ENCODE measurements around the gene ATP1A3.
A peak's percentile ranks its signal among the peaks of the same experiment; 100 is the strongest.
"Not testable (repeated sequence)": the region's sequence is repeated elsewhere in the genome, so short reads cannot be mapped to it uniquely, and the experiment has no call there.

ATP1A3 gene

DNA sequence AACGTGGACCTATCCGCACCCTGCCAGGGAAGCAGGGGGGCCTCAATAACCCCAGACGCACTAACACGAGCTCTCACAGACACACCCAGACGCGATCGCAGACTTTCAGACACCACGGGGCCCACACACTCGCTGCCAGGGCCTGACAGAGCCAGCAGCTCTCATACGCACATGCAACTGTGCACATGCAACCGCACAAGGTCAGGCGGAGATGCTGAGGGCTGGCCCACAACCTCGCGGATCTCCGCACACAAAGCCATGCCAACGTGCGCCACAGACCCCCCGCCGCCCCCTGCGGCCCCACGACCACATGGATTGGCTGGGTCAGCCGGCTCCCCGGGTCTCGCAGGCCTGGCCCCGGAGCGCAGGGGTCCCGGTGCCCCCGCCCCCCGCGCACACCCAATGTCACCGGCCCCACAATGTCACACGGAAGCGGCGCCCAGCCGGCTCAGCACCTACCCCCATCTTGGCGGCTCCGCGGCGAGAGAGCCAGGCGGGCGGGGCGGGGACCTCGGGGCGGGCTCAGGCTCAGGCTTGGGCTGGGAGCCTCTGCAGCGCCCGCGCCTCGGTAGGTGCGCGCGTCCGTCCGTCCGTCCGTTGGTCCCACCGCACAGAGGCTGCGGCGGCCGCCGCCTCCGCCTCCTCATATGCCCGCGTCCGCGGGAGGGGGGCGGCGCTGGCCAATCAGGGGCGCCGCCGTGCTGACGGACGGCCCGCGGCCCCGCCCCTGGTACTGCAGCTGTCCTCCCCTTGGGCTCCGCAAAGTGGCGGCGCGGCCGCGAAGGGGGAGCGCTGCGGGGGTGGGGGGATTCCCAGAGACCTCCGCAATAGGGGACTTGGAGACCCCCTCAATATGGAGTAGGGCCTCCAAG, at the start of gene ATP1A3:
Gene ATP1A3, minus strand, starts transcription at position 619 of the 872 bp plus-strand sequence. Its CDS starts 154 bp downstream, at position 465.
- peak; percentile 70 for DNase-seq

DNA sequence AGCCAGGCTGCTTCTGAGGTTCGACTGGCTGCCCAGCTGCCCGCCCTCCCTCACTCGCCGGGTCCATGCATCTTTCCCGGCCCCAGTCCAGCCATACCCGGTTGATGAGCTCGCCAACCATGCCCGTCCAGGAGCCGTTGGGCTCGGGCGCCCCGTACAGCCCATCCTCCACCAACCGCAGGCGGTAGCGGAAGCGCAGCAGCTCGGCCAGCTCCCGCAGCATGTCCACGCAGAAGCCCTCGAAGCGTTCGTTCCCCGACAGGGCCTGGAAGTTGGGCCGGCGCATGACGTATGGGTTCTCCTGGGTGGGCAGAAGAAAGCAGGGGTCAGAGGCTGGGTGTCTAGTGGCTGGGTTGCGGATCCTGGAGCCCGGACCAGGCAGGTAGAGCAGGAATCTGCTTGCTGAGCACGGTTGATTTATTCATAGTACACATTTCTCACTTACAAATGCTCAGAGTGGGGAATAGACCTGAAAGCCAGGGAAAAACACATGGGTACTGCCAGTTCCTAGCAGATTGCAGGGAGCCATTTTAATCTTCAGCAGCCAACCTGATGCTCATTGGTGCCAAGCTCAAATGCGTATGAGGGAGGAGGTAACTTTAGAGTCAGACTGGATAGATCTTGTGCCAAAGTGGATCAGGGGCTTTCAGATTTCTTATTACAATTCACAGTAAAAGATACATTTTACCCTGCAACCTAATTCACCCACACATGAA, 48.6 kb upstream of the ATP1A3 start:
- DNase-seq: no peak

DNA sequence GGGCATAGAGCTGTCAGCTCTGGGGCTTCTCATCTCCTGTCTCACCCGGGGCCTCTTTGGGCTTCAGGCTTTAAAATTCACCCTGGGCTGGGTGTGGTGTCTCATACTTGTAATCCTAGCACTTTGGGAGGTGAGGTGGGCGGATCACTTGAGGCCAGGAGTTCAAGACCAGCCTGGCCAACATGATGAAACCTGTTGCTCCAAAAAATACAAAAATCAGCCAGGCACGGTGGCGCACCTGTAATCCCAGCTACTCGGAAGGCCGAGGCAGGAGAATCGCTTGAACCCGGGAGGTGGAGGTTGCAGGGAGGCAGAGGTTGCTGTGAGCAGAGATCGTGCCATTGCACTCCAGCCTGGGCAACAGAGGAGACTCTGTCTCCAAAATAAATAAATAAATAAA, 46.5 kb upstream of the ATP1A3 start:
- DNase-seq: not testable (repeated sequence)

DNA sequence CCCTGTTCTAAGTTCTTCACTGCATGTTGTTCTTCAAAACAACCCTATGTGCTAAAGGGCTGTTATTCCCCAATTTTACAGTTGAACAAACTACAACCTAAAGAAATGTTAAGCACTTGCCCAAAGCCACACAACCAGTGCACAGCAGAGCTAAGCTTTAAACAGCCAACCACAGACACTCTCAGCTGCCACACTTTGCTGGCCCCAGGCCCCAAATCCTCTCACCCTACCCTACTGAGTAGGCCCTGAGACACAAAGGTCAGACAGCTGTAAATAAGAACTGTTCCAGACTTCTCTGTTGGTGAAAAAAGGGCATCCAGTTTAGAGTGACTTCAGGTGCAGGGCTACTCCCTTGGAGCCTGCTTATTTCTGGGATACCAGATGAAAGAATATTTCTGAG, 46.0 kb upstream of the ATP1A3 start:
- no peak for DNase-seq

DNA sequence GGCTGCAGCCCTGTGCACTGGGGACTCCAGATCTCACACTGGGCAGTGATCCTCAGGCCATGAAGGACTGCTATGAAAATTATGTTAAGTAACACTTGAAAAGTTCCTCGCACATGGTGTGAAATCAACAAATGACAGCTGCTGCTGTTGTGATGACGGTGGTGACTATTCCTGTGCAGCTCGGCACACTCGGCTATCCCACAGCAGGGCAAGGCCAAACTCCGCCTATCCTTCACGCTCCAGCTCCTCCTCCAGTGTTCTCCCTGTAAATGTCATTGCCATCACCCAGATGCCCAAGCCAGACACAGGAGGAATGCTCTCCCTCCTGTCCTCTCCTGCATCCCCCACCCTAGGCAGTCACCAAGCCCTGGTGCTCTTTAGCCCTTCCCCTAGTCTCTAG, 44.6 kb upstream of the ATP1A3 start:
- no peak for DNase-seq

DNA sequence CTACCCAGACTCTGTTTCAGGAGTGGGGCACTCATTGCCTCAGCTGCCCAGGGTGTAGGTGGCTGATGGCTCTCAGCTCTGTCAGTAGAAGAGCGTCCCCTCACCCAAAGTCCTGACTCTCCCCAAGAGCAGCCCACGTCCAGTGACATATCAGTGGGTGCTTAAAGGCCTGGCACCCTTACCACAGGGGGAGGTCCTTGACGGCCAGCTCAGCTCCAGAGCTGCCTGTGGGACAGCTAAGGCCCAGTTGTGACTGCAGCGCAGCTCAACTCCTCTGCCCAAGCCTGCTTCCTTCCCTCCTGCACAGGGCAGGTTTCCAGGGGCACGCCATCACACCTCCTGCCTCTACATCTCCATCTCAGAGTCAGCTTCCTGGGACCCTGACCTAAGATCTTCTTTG, 43.6 kb upstream of the ATP1A3 start:
- no peak for DNase-seq

DNA sequence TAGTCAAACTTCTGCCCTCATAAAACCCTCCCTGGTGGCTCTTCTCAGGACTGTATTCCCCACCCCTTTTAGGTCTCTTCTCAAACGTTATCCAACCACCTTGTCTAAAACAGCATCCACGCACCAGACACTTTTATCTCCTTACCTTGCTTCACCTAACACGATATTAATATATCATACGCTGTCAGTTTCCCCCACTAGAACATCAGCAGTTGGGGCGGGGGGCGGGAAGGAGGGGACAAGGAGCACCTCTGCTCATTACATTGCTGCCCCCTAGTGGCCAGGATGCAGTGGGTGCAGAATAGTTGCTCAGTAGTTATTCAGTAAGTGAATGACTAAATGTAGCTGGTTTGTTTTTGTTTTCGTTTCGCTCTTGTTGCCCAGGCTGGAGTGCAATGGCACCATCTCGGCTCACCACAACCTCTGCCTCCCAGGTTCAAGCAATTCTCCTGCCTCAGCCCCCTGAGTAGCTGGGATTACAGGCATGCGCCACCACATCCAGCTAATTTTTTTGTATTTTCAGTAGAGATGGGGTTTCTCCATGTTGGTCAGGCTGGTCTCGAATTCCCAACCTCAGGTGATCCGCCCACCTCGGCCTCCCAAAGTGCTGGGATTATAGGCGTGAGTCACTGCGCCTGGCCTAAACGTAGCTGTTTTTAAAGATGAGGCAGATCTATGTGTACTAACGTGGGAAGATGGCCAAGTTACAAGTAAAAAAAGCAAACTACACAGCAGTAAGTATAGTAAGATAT, 40.8 kb upstream of the ATP1A3 start:
- DNase-seq: peak; percentile 70

DNA sequence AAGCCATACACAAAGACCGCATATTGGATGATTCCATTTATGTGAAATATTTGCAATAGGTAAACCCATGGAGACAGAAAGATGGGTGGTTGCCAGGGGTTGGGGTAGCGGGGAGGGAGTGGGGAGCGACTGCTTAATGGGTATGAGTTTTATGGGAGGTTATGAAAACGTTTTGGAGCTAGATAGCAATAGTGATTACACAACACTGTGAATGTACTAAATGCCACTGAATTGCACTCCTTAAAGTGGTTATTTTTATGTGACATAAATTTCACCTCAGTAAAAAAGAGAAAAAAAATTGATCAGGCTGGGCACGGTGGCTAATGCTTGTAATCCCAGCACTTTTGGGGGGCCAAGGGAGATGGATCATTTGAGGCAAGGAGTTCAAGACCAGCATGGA, 39.4 kb upstream of the ATP1A3 start:
- DNase-seq: no peak

DNA sequence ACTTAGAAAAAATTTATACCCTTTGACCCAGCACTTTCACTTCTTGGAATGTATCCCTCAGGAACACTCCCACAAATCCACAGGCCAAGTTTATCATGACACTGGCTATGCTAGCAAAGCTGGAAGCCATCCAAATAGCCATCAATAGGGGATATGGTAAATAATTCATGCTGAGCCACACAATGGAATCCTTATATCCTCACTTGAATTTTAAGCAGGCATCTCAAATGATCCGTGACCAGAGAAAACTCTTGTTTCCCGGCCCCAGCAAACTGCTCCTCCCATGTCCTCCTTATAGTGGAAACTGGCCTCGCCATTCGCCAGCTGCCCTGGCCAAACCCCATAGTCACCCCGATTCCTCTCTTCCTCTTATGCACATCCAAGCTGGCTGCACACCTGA, 38.4 kb upstream of the ATP1A3 start:
- no peak for DNase-seq

DNA sequence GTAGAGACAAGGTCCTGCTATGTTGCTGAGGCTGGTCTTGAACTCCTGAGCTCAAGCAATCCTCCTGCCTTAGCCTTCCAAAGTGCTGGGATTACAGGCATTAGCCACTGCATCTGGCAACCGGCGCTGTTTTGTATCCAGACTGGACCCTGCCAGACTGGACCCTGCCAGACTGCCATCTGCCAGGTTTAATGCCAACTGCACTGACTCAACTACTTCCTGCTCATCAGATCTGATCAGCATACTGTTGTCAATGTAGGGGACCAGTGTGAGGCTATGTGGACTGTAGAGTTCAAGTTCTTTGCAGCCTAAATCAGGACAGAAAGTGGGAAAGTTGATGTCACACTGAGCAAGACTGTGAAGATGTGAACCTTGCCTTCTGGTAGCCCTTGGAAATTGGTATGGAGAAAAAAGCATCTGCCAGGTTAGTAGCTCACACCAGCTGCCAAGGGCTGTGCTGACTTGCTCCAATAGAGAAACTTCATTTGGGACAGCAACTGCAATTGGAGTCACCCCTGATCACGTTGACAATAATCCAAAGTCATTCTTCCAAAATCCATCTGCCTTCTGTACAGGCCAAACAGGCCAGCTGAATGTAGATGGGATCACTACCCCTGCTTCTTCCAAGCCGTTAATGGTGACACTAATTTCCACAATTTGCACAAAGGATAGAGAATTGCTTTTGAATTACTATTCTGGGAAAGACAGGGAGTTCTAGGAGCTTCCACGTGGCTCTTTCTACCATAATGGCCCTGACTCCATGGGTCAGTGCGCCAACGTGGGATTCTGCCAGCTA, 36.8 kb upstream of the ATP1A3 start:
- no peak for DNase-seq

DNA sequence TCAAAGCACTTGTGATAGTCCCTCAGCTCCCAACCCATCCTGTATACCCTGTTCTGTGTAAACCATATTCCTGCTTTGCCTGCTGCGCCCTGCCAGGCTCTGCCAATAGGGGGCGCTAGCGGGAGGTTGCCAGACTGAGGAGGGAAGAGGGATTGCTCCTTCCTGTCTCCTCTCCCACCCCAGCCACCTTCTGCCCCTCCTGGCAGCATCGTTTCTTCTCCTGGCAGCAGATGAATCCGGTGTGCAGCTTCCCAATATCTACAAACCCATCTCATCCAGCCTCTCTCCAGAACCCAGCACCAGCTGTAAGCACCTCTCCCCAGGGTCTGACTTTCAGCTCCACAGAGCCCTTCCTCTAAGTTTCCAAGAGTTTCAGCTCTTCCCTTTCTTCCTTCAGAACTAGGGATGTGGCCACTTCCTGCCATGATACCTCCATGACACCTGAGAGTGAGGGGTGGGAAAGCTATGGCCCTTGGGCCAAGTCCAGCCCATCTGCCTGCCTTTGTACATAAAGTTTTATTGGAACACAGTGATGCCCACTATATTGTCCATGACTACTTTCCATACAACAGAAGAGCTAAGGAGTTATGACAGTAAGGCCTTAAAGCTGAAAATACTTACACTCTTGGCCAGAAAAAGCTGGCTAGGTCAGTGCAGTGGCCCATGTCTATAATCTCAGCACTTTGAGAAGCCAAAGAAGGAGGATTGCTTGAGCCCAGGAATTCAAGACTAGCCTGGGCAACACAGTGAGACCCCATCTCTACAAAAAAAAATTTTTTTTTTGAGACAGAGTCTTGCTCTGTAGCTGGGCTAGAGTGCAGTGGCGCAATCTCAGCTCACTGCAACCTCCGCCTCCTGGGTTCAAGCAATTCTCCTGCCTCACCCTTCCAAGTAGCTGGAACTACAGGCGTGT, 34.5 kb upstream of the ATP1A3 start:
- DNase-seq: peak; percentile 71

DNA sequence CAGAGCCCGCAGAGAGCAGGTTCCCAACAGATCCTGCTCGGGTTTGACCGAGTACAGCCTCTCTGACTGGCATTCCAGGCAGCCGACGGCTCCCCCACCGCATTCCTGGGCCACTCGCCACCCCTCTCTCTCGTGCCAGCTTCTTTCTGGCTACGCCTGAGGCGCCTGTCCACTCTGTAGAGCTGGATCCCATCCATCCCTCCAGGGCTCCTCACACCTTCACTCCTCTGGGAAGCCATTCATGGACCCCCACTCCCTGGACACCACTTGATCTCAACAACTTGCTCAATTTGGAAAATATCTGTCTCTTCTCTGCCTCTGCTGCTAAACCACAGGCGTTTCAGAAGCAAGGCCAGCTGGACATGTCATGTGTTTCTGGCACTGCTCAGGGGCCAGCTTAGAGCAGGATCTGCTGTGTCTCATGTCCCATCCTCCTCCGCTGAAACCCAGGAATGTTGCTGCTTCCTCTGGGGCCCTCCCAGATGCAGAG, 30.6 kb upstream of the ATP1A3 start:
- peak; percentile 63 for DNase-seq

DNA sequence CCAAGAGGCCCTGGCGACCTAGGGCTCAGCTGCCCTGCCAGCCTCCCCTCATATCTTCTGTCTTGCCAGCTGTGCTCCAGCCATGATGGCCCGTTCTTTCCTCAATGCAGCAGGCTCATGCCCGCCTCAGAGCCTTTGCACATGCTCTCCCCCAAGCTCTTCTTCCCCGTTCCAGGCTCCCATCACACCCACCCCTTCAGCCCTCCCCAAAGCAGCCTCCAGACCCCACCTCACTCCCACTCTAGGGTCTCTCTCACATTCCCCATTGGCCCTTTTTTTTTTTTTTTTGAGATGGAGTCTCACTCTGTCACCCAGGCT, 29.9 kb upstream of the ATP1A3 start:
- no peak for DNase-seq

DNA sequence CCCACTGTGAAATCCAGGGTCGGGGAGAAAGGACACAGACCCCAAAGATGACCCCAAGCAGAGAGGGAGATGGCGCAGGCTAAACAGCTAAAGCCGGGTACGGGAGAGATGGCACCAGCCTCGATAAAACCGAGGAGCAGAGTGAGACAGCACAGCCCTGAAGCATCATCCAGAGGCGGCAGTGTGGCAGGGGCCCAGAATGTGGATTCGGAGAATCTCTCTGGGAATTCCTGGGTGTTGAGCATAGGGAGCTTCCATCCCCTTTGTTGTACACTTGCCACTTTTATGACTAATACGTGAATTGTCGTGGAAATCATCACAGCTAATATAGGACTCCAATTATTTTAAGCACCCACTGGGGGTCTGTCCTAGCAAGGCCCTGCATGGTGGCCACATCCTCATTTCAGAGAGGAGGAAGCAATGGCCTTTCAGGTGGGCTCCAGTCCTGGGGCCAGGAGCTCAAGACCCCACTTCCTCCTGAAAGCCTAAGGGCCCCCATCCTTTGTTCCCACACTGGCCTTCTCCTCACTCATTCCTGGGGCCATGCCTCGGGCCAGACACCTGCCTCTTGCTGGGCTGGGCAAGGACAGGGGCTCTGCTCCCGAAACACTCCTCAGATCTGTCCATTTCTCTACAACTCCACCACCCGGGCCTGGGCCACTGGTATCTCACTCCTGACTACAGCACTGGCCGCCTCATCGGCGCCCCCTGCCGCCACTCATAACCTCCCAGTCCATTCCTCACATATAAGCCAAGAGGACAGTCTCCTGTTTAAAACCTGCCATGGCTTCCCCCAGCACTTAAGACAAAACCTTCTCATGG, 29.3 kb upstream of the ATP1A3 start:
- DNase-seq: peak; percentile 81

DNA sequence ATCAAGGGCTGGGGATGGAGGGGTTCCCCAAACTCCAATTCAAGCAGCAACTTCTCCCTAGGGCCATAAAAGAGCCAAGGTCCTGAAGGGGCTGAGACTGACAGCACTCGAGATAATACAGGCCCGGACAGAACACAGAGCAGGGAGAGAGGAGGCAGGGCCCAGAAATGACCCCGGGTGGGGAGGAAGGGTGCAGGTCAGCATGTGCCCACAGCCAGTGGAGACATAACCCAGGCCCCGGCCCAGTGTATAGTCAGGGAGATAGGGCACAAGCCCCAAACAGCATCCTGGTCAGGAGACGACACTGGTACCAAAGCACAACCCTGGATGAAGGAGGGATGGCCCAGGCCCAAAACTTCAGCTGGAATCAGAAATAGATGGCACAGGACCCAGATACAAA, 28.6 kb upstream of the ATP1A3 start:
- DNase-seq: no peak

DNA sequence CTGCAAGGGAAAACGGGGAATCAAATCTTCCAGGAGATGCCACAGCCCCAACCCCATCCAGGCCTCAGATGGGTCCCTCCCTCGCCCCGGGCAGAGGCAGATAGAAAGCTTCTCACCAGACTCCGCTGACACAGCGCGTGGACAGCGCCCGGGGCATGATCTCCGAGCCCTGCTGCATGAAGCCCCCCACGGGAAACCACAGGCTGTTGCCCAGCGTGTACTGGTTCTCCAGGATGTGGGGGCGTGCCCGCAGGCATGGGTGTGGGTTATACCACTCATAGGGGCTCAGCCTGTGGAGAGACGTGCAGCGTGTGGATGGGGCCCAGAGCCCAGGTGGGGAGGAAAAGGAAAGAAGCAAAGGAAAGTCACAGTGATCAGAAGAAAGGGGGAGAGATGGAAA, 27.2 kb upstream of the ATP1A3 start:
- DNase-seq: no peak

DNA sequence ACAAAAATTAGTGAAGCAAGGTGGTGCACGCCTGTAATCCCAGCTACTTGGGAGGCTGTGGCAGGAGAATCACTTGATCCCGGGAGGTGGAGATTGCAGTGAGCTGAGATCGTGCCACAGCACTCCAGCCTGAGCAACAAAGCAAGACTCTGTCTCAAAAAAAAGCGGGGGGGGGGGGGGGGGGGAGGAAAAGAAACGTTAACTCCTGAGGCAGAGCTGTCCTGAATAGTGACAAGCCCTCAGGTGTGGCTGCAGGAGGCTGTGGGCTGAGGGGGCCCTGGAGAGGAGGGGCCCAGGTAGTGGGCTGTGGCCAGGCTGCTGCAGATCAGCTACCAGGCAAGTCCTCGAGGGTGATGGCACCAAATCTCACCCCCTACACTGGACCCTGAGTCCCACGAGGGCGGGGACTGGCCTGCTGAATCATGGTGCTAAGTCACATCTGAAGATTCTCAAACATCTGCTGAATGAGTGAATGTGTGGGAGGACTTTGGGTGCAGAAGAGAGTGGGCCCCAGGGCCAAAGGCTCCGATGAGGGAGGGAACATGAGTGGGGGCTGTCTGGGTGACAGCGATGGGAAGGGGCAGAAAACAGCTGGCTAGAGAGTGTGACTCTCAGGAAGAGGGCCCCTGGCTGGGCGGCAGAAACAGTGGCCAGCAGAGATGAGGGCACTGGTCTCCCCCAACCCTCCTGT, 24.6 kb upstream of the ATP1A3 start:
- no peak for DNase-seq

DNA sequence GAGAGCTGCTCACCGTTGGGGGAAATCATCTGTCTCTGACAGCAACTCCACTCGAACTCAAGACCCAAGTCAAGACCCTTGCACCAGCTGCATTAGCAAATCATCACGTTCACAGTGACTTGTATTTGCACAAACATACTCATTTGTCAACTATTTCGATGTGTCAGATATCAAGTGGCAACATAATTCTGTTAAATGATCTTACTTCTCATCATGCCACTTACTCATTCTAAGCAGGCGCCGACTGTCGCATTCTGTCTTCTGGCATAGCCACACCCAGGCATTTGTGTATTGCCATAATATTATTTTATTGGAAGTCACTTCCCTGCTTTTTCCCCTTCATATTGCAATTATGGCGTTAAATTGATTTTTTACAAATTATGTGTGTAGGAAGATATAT, 23.0 kb upstream of the ATP1A3 start:
- no peak for DNase-seq

DNA sequence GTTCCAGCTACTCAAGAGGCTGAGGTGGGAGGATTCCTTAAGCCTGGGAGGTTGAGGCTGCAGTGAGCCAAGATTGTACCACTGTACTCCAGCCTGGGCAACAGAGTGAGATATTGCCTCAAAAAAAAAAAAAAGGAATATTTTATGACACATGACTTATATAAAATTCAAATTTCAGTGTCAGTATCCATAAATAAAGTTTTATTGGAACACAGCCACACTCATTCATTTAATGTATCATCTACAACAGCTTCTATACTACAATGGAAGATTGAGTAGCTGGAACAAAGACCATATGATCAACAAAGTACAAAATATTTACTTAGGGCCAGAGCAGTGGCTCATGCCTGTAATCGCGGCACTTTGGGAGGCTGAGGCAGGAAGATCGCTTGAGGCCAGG, 18.7 kb upstream of the ATP1A3 start:
- DNase-seq: not testable (repeated sequence)
